Stimulated activated CD4-positive, alpha-beta T cell treated with anti-CD3 and anti-CD28 coated beads, Interleukin-2, amount 100 ng/mL, for 48 hours (primary cell): ENCODE measurements around the gene GCLM.
"Not testable (repeated sequence)": the region's sequence is repeated elsewhere in the genome, so short reads cannot be mapped to it uniquely, and the experiment has no call there.

Experiments used
- DNase-seq, 2 donors: peaks; one replicate each; pipeline ENCODE4 v3.0.0-alpha.2; 2020

The GCLM gene

GRCh38 chr1:93909146-93910050, at the start of gene GCLM:
Gene GCLM (minus strand): TSS chr1:93909430. CDS start chr1:93909163, 267 bp downstream.
- DNase-seq = peak; percentile 85 to 89

- no peak for DNase-seq
Observed at GRCh38 chr1:93958726-93959100, 49.5 kb upstream of the GCLM start.

- no peak for DNase-seq
Observed at GRCh38 chr1:93958032-93958725, 48.9 kb upstream of the GCLM start.

- DNase-seq = no peak
Observed at GRCh38 chr1:93955765-93956164, 46.5 kb upstream of the GCLM start.

GRCh38 chr1:93947002-93947686, 37.9 kb upstream of the GCLM start:
- DNase-seq = not testable (repeated sequence)

- DNase-seq = no peak
Observed at GRCh38 chr1:93938461-93939145, 29.4 kb upstream of the GCLM start.

GRCh38 chr1:93937997-93938396, 28.8 kb upstream of the GCLM start:
- DNase-seq = no peak

GRCh38 chr1:93925206-93925605, 16.0 kb upstream of the GCLM start:
- DNase-seq = no peak

GRCh38 chr1:93919780-93920179, 10.6 kb upstream of the GCLM start:
- no peak for DNase-seq

- DNase-seq = no peak
Observed at GRCh38 chr1:93917302-93917701, 8.1 kb upstream of the GCLM start.

GRCh38 chr1:93910880-93911279, 1.6 kb upstream of the GCLM start:
- not testable (repeated sequence) for DNase-seq

- DNase-seq = no peak
Observed at GRCh38 chr1:93910305-93910704, 1.1 kb upstream of the GCLM start.

GRCh38 chr1:93908394-93909145, 660 bp downstream of the GCLM start:
- DNase-seq = peak; percentile 27 to 45

GRCh38 chr1:93907718-93908117, 1.5 kb downstream of the GCLM start:
- DNase-seq = no peak

- DNase-seq = no peak
Observed at GRCh38 chr1:93906480-93906879, 2.8 kb downstream of the GCLM start.

GRCh38 chr1:93905734-93906133, 3.5 kb downstream of the GCLM start:
- DNase-seq = no peak

GRCh38 chr1:93905051-93905450, 4.2 kb downstream of the GCLM start:
- DNase-seq = no peak

- DNase-seq = no peak
Observed at GRCh38 chr1:93904228-93904627, 5.0 kb downstream of the GCLM start.

- no peak for DNase-seq
Observed at GRCh38 chr1:93900723-93901504, 8.3 kb downstream of the GCLM start.

- DNase-seq = no peak
Observed at GRCh38 chr1:93899543-93900207, 9.6 kb downstream of the GCLM start.

- DNase-seq = no peak
Observed at GRCh38 chr1:93888900-93889299, 20.3 kb downstream of the GCLM start.
